HepG2 (cell line): Measurements from ENCODE around the gene ATRIP. TPM values are rescaled to one million over a fixed set of nuclear protein-coding genes. Genes with fewer than 3 reads are reported as not detected.

Experiments used
- ARID2 ChIP-seq: sonication (generic); formaldehyde crosslinking; IDR thresholded peaks from 2 replicates; pipeline ENCODE4 v1.8.1; 2022; ENCODE audit warnings: mild to moderate bottlenecking, missing genetic modification reagents, borderline replicate concordance
- HNF1B ChIP-seq: sonication (generic); formaldehyde crosslinking; IDR thresholded peaks from 2 replicates; pipeline ENCODE4 v1.5.1; 2020; ENCODE audit warnings: mild to moderate bottlenecking, moderate library complexity, missing genetic modification reagents
- MED1 ChIP-seq: sonication (generic); formaldehyde crosslinking; IDR thresholded peaks from 2 replicates; pipeline ENCODE4 v1.4.0; 2020; ENCODE audit warnings: missing genetic modification reagents
- REST ChIP-seq, 2 experiments: IDR thresholded peaks; 2 replicates each; pipeline ENCODE4 v1.6.1; 2011 to 2012; ENCODE audit warnings: low read length in 2 of 2, borderline replicate concordance in 1 of 2, low read depth in 1 of 2, mild to moderate bottlenecking in 1 of 2, moderate library complexity in 1 of 2
- ZHX2 ChIP-seq, 2 experiments: sonication (generic) in 1 of 2; formaldehyde crosslinking in 1 of 2; IDR thresholded peaks; 2 replicates each; pipeline versions ENCODE4 v1.6.1 to v1.9.0; 2014 to 2022; ENCODE audit warnings: antibody characterized with exemption in 1 of 2, borderline replicate concordance in 1 of 2, inconsistent platforms in 1 of 2, low read depth in 1 of 2, missing genetic modification reagents in 1 of 2
- ZNF260 ChIP-seq: sonication (generic); formaldehyde crosslinking; IDR thresholded peaks from 2 replicates; pipeline ENCODE4 v1.4.0; 2020; ENCODE audit warnings: missing genetic modification reagents, low read depth, mild to moderate bottlenecking, borderline replicate concordance
- ZNF383 ChIP-seq: sonication (generic); formaldehyde crosslinking; IDR thresholded peaks from 2 replicates; pipeline ENCODE4 v1.4.0; 2020; ENCODE audit warnings: missing genetic modification reagents, mild to moderate bottlenecking, borderline replicate concordance
- ZNF446 ChIP-seq: sonication (generic); formaldehyde crosslinking; IDR thresholded peaks from 2 replicates; pipeline ENCODE4 v1.5.0; 2020; ENCODE audit warnings: mild to moderate bottlenecking, missing genetic modification reagents
- ZNF556 ChIP-seq: sonication (generic); formaldehyde crosslinking; IDR thresholded peaks from 2 replicates; pipeline ENCODE4 v1.4.0; 2020; ENCODE audit warnings: mild to moderate bottlenecking, missing genetic modification reagents, borderline replicate concordance
- ZNF576 ChIP-seq: sonication (generic); formaldehyde crosslinking; IDR thresholded peaks from 2 replicates; pipeline ENCODE4 v1.4.0; 2020; ENCODE audit warnings: mild to moderate bottlenecking, missing genetic modification reagents
- ZNF878 ChIP-seq: sonication (generic); formaldehyde crosslinking; IDR thresholded peaks from 2 replicates; pipeline ENCODE4 v1.8.1; 2023; ENCODE audit warnings: mild to moderate bottlenecking, missing genetic modification reagents, moderate library complexity
- polyA plus RNA-seq, 8 experiments: library from polyadenylated mRNA; depleted of rRNA in 3 of 8; stranded (reverse) in 7 of 8; unstranded in 1 of 8; fragments of >200 nt; fragmentation: Illumina TruSeq in 4 of 8; extraction: Trizol in 4 of 8; gene quantifications; 2 replicates each; pipeline versions ENCODE4 v1.2.1 to v1.2.3, GENCODE V29; 2011 to 2016; ENCODE audit warnings: low read depth in 4 of 8, missing spikeins in 1 of 8, mixed read lengths in 1 of 8; ENCODE audit not compliant: insufficient read depth in 1 of 8
- total RNA-seq, 5 experiments: library from RNA; depleted of rRNA; stranded (reverse); fragments of >200 nt; fragmentation: Illumina TruSeq; extraction: Trizol; gene quantifications; 2 replicates each; pipeline ENCODE4 v1.2.3, GENCODE V29; 2016; ENCODE audit warnings: low read depth in 1 of 5

ATRIP gene
- total and polyA plus RNA-seq, 2 of the 13 experiments (the other 11 are each of a cell fraction or from before 2014, with no cell fraction given) = 5.1 to 12.5 TPM

GRCh38 chr3:48439820-48440589 lies 6.5 kb upstream of the ATRIP start, which contains the start of the genes CCDC51 and TMA7 (continued):
- no peak for TF ChIP-seq ZNF383 (CRISPR knock-in tag)
- peak; percentile 85; the same call in 1 of the 2 replicates for TF ChIP-seq ZNF576 (CRISPR knock-in tag)
- TF ChIP-seq ZNF260 (CRISPR knock-in tag) = no peak
- TF ChIP-seq ZNF556 (CRISPR knock-in tag) = peak; percentile 84
- TF ChIP-seq ZNF446 (CRISPR knock-in tag) = peak; percentile 45; the same call in 1 of the 2 replicates
- TF ChIP-seq ZHX2 (IDR thresholded peaks at IDR 0.05; ENCODE audit: low read depth) = peak; percentile 77; the same call in 1 of the 2 replicates
- no peak for TF ChIP-seq ZHX2 (CRISPR knock-in tag; IDR thresholded peaks at IDR 0.05; ENCODE audit: borderline replicate concordance)
- peak; percentile 87 for TF ChIP-seq HNF1B (CRISPR knock-in tag)
- TF ChIP-seq REST (IDR thresholded peaks at IDR 0.05; ENCODE audit: borderline replicate concordance in 1 of 2, low read depth in 1 of 2, low read length in 2 of 2) = no peak
- peak; percentile 62 for TF ChIP-seq MED1 (CRISPR knock-in tag)
- no peak for TF ChIP-seq ZNF878 (CRISPR knock-in tag)
- TF ChIP-seq ARID2 (CRISPR knock-in tag) = peak; percentile 71; the same call in 1 of the 2 replicates
- TF ChIP-seq, all 625 proteins: peak for 292
